Suprapubic skin (tissue), 4 donors: Measurements from ENCODE around the gene LHFPL3.

Source experiments
- EP300 ChIP-seq: sonication (generic); formaldehyde crosslinking; IDR thresholded peaks from one replicate; pipeline ENCODE4 v1.6.1; 2017; ENCODE audit warnings: antibody characterized with exemption
- POLR2A ChIP-seq, 2 donors: fragments of 450-650 bp; IDR thresholded peaks; one replicate each; pipeline ENCODE4 v1.6.1; 2017; ENCODE audit warnings: antibody characterized with exemption in 2 of 2, mild to moderate bottlenecking in 2 of 2, moderate library complexity in 2 of 2
- POLR2AphosphoS5 ChIP-seq, 3 donors: sonication (generic); formaldehyde crosslinking; IDR thresholded peaks; one replicate each; pipeline ENCODE4 v1.6.1; 2017; ENCODE audit warnings: antibody characterized with exemption in 3 of 3
- TF ChIP-seq, protein P1 (sequence below), 2 donors: fragments of 200-600 bp in 1 of 2; fragments of 450-650 bp in 1 of 2; sonication (generic) in 1 of 2; IDR thresholded peaks; one replicate each; pipeline ENCODE4 v1.5.1; 2016 to 2019; ENCODE audit warnings: antibody characterized with exemption in 2 of 2, mild to moderate bottlenecking in 1 of 2, moderate library complexity in 1 of 2

DNA sequence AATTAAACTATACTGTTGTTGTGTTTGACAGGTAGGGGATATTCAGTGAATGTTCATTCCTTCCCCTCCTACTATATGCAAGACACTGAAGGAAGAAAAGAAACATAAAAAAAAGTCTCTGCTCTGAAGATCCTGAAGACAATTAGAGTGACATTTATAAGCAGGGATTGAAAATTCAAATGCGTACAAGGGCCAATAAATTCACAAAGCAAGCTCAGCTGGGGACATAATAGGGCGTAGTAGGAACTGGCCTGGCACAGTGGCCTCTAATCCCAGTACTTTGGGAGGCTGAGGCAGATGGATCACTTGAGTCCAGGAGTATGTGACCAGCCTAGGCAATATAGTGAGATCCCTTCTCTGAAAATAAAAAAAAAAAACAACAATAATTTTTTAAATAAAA lies 580.7 kb downstream of the LHFPL3 start:
- TF ChIP-seq, protein P1, sequence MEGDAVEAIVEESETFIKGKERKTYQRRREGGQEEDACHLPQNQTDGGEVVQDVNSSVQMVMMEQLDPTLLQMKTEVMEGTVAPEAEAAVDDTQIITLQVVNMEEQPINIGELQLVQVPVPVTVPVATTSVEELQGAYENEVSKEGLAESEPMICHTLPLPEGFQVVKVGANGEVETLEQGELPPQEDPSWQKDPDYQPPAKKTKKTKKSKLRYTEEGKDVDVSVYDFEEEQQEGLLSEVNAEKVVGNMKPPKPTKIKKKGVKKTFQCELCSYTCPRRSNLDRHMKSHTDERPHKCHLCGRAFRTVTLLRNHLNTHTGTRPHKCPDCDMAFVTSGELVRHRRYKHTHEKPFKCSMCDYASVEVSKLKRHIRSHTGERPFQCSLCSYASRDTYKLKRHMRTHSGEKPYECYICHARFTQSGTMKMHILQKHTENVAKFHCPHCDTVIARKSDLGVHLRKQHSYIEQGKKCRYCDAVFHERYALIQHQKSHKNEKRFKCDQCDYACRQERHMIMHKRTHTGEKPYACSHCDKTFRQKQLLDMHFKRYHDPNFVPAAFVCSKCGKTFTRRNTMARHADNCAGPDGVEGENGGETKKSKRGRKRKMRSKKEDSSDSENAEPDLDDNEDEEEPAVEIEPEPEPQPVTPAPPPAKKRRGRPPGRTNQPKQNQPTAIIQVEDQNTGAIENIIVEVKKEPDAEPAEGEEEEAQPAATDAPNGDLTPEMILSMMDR (IDR thresholded peaks at IDR 0.05), result no peak
- TF ChIP-seq EP300 (no peak), POLR2AphosphoS5 (IDR thresholded peaks at IDR 0.05) (no peak), POLR2A (IDR thresholded peaks at IDR 0.05) (no peak)
